ENCODE data around the gene MIPEP.
"Not testable (repeated sequence)": the region's sequence is repeated elsewhere in the genome, so short reads cannot be mapped to it uniquely, and the experiment has no call there.

DNA sequence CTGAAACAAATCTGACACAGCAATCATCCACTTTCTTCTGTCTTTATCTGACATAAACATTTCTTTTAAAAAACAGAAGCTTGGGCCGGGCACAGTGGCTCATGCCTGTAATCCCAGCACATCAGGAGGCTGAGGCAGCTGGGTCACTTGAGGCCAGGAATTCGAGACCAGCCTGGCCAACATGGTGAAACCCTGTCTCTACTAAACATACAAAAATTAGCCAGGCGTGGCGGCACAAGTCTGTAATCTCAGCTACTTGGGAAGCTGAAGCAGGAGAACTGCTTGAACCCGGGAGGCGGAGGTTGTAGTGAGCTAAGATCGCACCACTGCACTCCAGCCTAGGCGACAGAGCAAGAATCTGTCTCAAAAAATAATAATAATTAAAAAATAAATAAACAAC lies 127.4 kb downstream of the MIPEP start:
- TF ChIP-seq POLR2AphosphoS5, POLR2A (IDR thresholded peaks at IDR 0.05): not testable (repeated sequence)
- TF ChIP-seq, protein P1, sequence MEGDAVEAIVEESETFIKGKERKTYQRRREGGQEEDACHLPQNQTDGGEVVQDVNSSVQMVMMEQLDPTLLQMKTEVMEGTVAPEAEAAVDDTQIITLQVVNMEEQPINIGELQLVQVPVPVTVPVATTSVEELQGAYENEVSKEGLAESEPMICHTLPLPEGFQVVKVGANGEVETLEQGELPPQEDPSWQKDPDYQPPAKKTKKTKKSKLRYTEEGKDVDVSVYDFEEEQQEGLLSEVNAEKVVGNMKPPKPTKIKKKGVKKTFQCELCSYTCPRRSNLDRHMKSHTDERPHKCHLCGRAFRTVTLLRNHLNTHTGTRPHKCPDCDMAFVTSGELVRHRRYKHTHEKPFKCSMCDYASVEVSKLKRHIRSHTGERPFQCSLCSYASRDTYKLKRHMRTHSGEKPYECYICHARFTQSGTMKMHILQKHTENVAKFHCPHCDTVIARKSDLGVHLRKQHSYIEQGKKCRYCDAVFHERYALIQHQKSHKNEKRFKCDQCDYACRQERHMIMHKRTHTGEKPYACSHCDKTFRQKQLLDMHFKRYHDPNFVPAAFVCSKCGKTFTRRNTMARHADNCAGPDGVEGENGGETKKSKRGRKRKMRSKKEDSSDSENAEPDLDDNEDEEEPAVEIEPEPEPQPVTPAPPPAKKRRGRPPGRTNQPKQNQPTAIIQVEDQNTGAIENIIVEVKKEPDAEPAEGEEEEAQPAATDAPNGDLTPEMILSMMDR (IDR thresholded peaks at IDR 0.05), result not testable (repeated sequence)

Data from prostate gland (tissue), 2 donors.